Esophagus squamous epithelium (tissue), 5 donors: ENCODE data around the gene TNFRSF18. TPM values are rescaled to one million over a fixed set of nuclear protein-coding genes. Genes with fewer than 3 reads are reported as not detected.

ENCODE experiments used
- DNase-seq: peaks from one replicate; lab custom pipeline; 2025; lab: John Stamatoyannopoulos, UW
- H3K27ac ChIP-seq, 4 donors: fragments of 200-600 bp; sonication (generic); one replicate each; pipeline ENCODE4 v1.5.1; 2016 to 2019; ENCODE audit warnings: mild to moderate bottlenecking in 1 of 4
- H3K27me3 ChIP-seq, 4 donors: fragments of 200-600 bp; sonication (generic); 1 replicate in 3 of 4; 2 replicates in 1 of 4; pipeline versions ENCODE4 v1.5.1 to v1.6.0; 2017 to 2021; ENCODE audit warnings: antibody characterized with exemption in 1 of 4
- H3K36me3 ChIP-seq, 3 donors: fragments of 200-600 bp; sonication (generic); one replicate each; pipeline ENCODE4 v1.5.1; 2016 to 2019
- H3K4me1 ChIP-seq, 3 donors: fragments of 200-600 bp; sonication (generic); one replicate each; pipeline ENCODE4 v1.5.1; 2017 to 2019
- H3K4me3 ChIP-seq, 4 donors: fragments of 200-600 bp; sonication (generic); 1 replicate in 3 of 4; 2 replicates in 1 of 4; pipeline ENCODE4 v1.5.1; 2016 to 2019; ENCODE audit warnings: mild to moderate bottlenecking in 2 of 4, moderate library complexity in 1 of 4
- H3K9me3 ChIP-seq, 3 donors: fragments of 200-600 bp; sonication (generic); one replicate each; pipeline ENCODE4 v1.5.1; 2016 to 2019
- POLR2A ChIP-seq, 4 donors: fragments of 450-650 bp; IDR thresholded peaks; one replicate each; pipeline ENCODE4 v1.6.1; 2017; ENCODE audit warnings: antibody characterized with exemption in 4 of 4, mild to moderate bottlenecking in 4 of 4, moderate library complexity in 3 of 4
- WGBS, 2 donors: methylation state at CpG; one replicate each; pipeline ENCODE4 v1.1.5; 2018; 5-methylcytosine and 5-hydroxymethylcytosine counted together
- intact Hi-C: fragments of 100-400 bp; cut with DNase I; formaldehyde crosslinking; loops from one replicate; pipeline ENCODE4 v1.15.0; 2022
- total RNA-seq, 4 donors: library from RNA; depleted of rRNA; stranded (reverse); fragments of >200 nt; gene quantifications; one replicate each; pipeline ENCODE4 v1.1.0, GENCODE V29; 2016
- TF ChIP-seq, protein P1 (sequence below), 6 experiments: fragments of 450-650 bp in 4 of 6; fragments of 200-600 bp in 2 of 6; sonication (generic) in 2 of 6; IDR thresholded peaks; one replicate each; pipeline ENCODE4 v1.5.1; 2016 to 2019; ENCODE audit warnings: antibody characterized with exemption in 6 of 6, mild to moderate bottlenecking in 4 of 6, moderate library complexity in 4 of 6
- donor health status: DM: yes; HTN: yes; CAD: no.

TNFRSF18 gene
- total RNA-seq, 4 donors from 2014 or later, result 2.0 to 21.0 (median 2.8) TPM

DNA sequence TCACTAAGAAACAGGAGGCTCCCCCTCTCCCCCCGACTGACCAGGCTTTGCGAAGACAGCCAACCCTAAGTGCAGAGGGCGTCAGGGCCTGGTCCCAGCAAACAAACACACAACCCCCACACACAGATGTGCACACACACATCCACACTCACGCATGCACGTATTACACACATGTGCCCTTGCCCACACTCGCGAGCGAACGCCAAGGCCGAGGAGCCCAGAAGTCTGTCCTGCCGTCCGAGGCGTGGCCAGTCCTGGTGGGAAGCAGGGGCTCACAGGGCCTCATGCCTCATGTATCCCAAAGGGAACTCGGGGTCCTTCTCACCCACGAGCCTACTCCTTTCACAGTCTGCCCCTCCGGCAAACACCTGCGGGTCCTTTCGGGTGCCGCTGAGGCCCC is 23.4 kb upstream of the TNFRSF18 start:
- Histone ChIP-seq H3K9me3 (no peaks in the 10 kb centered on the region), H3K27ac (no peak overlapping the region), H3K4me1 (peaks cover 24 to 66% (median 25%) of the 10 kb centered on the region in 3 donors), H3K4me3 (peak overlapping the region in 1 of 4 donors; percentile 100), H3K36me3 (peaks cover 16 to 58% (median 26%) of the 10 kb centered on the region in 3 donors), H3K27me3 (no peaks in the 10 kb centered on the region)
- 95 to 100% methylated on average over 1 to 15 of the region's 19 CpGs for WGBS, 2 donors
- DNase-seq, result no peak
- TF ChIP-seq, protein P1, sequence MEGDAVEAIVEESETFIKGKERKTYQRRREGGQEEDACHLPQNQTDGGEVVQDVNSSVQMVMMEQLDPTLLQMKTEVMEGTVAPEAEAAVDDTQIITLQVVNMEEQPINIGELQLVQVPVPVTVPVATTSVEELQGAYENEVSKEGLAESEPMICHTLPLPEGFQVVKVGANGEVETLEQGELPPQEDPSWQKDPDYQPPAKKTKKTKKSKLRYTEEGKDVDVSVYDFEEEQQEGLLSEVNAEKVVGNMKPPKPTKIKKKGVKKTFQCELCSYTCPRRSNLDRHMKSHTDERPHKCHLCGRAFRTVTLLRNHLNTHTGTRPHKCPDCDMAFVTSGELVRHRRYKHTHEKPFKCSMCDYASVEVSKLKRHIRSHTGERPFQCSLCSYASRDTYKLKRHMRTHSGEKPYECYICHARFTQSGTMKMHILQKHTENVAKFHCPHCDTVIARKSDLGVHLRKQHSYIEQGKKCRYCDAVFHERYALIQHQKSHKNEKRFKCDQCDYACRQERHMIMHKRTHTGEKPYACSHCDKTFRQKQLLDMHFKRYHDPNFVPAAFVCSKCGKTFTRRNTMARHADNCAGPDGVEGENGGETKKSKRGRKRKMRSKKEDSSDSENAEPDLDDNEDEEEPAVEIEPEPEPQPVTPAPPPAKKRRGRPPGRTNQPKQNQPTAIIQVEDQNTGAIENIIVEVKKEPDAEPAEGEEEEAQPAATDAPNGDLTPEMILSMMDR (IDR thresholded peaks at IDR 0.05), result no peak
- no peak for TF ChIP-seq POLR2A (IDR thresholded peaks at IDR 0.05)
- intact Hi-C loops, result no loop called here

DNA sequence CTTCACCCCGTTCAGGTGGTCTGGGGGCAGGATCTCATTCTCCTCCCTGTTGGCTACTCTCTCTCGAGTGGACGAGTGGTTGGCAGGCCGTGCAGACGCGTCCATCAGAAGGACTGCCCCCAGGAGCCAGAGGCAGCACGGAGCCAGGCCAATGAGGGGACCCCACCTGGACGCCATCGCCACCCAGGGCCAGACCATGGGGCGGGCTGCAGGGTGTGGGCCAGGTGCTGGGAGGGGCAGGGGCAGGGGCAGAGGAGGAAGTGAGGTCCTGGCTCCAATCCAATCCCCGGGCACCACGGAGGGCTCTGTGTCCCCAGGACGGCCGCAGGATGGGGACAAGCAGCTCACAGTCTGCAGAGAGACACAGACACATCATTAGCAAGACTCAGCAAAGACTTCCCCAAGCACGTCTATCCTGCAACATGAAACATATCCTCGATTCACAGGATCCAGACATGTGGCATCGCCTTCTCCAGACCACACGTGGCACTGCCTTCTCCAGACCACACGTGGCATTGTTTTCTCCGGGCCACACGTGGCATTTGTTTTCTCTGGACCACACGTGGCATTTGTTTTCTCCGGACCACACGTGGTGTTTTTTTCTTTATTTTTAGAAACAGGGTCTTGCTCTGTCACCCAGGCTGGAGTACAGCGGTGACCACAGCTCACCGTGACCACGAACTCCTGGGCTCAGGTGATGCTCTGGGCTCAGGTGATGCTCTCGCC is 22.4 kb upstream of the TNFRSF18 start:
- no peak overlapping the region for H3K27ac ChIP-seq
- no peak for DNase-seq
- no peaks in the 10 kb centered on the region for H3K27me3 ChIP-seq
- no peak for TF ChIP-seq POLR2A (IDR thresholded peaks at IDR 0.05)
- TF ChIP-seq, protein P1 (IDR thresholded peaks at IDR 0.05), result no peak
- intact Hi-C loops, result no loop called here
- WGBS, 2 donors, result 81 to 89% methylated on average over 22 of the region's 28 CpGs
- no peaks in the 10 kb centered on the region for H3K9me3 ChIP-seq
- peaks cover 18 to 59% (median 28%) of the 10 kb centered on the region in 3 donors for H3K36me3 ChIP-seq
- H3K4me3 ChIP-seq, result no peak overlapping the region
- peaks cover 24 to 64% (median 25%) of the 10 kb centered on the region in 3 donors for H3K4me1 ChIP-seq

DNA sequence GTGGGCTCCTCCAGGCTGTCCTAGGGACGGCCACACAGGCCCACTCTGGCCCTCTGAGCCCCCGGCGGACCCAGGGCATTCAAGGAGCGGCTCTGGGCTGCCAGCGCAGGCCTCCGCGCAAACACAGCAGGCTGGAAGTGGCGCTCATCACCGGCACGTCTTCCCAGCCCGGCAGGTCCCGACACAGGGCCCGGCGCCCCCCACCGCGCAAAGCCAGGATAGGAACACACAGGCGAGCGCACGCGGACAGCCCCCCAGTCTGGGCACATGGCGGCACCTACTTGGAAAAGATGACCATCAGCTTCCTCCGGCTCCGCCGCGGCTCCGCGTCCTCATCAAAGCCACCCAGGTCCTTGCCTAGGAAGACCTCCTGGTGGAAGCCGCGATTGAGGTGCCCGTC is 21.8 kb upstream of the TNFRSF18 start:
- intact Hi-C loops, result no loop called here

DNA sequence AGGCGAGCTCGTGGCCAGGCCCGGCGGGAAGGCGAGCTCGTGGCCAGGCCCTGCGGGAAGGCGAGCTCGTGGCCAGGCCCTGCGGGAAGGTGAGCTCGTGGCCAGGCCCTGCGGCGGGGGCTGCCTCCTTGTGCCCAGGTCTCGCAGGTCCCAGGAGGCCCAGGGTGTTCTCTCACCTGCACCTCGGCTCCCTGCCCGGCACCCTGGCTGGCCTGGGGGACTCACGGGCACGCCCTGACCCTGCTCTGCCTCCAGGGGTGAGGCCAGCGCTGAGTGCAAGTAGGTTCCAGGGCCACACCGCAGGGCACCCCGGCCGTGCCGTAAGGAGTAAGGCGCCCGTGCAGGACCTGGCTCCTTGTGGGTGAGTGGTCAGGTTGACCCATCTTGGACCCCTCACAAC is 21.0 kb upstream of the TNFRSF18 start:
- Histone ChIP-seq H3K4me1 (peaks cover 16 to 51% (median 20%) of the 10 kb centered on the region in 3 donors), H3K4me3 (no peak overlapping the region), H3K27me3 (no peaks in the 10 kb centered on the region), H3K9me3 (no peaks in the 10 kb centered on the region), H3K27ac (no peak overlapping the region), H3K36me3 (peaks cover 32 to 72% (median 40%) of the 10 kb centered on the region in 3 donors)
- no CpG with 5 or more reads among the region's 25 CpGs for WGBS, 2 donors
- intact Hi-C loops, result no loop called here
- no peak for DNase-seq
- TF ChIP-seq POLR2A (IDR thresholded peaks at IDR 0.05), result no peak
- TF ChIP-seq, protein P1 (IDR thresholded peaks at IDR 0.05), result no peak

More for the DNA sequence above, 21.8 kb upstream of the TNFRSF18 start:
- Histone ChIP-seq H3K27ac (no peak overlapping the region), H3K27me3 (no peaks in the 10 kb centered on the region), H3K4me1 (peaks cover 24 to 59% (median 24%) of the 10 kb centered on the region in 3 donors), H3K9me3 (no peaks in the 10 kb centered on the region), H3K36me3 (peaks cover 24 to 64% (median 33%) of the 10 kb centered on the region in 3 donors), H3K4me3 (no peak overlapping the region)
- 99% methylated on average over 9 of the region's 30 CpGs; no CpG with 5 or more reads in 1 of the 2 donors for WGBS, 2 donors
- TF ChIP-seq, protein P1 (IDR thresholded peaks at IDR 0.05), result no peak
- TF ChIP-seq POLR2A (IDR thresholded peaks at IDR 0.05), result no peak
- DNase-seq, result no peak
